Effector memory CD8-positive, alpha-beta T cell (primary cell): ENCODE measurements around the gene SMAD3.
"Not testable (repeated sequence)": the region's sequence is repeated elsewhere in the genome, so short reads cannot be mapped to it uniquely, and the experiment has no call there.

ENCODE experiments used
- ATAC-seq: fragments of 150-1000 bp; cut with Tn5 transposase; replicated peaks from 2 replicates; pipeline ENCODE4 v1.10.0; 2021; ENCODE audit warnings: mild to moderate bottlenecking, moderate library complexity
- DNase-seq, 3 experiments: peaks; one replicate each; pipeline ENCODE4 v3.0.0; 2021
- H3K27ac Mint-ChIP-seq, 2 donors: one replicate each; pipeline ENCODE4 v1.8.0; 2022; ENCODE audit warnings: mild to moderate bottlenecking in 2 of 2, mixed read lengths in 2 of 2, moderate library complexity in 2 of 2
- H3K27me3 Mint-ChIP-seq, 2 donors: one replicate each; pipeline ENCODE4 v1.8.0; 2022; ENCODE audit warnings: mixed read lengths in 2 of 2
- H3K36me3 Mint-ChIP-seq: one replicate; pipeline ENCODE4 v1.8.0; 2022; ENCODE audit warnings: mild to moderate bottlenecking, moderate library complexity, mixed read lengths; ENCODE audit not compliant: insufficient read depth
- H3K4me1 Mint-ChIP-seq, 2 donors: one replicate each; pipeline ENCODE4 v1.8.0; 2022; ENCODE audit warnings: low read depth in 2 of 2, mixed read lengths in 2 of 2
- H3K4me3 Mint-ChIP-seq, 2 donors: one replicate each; pipeline ENCODE4 v1.8.0; 2022; ENCODE audit warnings: mild to moderate bottlenecking in 2 of 2, mixed read lengths in 2 of 2, moderate library complexity in 2 of 2
- H3K9me3 Mint-ChIP-seq, 2 donors: one replicate each; pipeline ENCODE4 v1.8.0; 2022; ENCODE audit warnings: mixed read lengths in 2 of 2

SMAD3 gene

GRCh38 chr15:67145710-67146109 lies 80.3 kb downstream of the SMAD3 start:
- peak overlapping the region; percentile 91 to 95 for H3K27ac Mint-ChIP-seq
- H3K4me3 Mint-ChIP-seq, result no peak overlapping the region

GRCh38 chr15:67146234-67146633 lies 80.8 kb downstream of the SMAD3 start:
- Mint-ChIP-seq H3K4me3 (peak overlapping the region; percentile 35 to 55), H3K9me3 (no peaks in the 10 kb centered on the region), H3K4me1 (peaks cover 70 to 87% of the 10 kb centered on the region in 2 donors), H3K36me3 (peaks cover 9% of the 10 kb centered on the region), H3K27me3 (no peaks in the 10 kb centered on the region), H3K27ac (peak overlapping the region; percentile 91 to 95)
- ATAC-seq, result no peak
- no peak for DNase-seq

More at GRCh38 chr15:67145710-67146109, 80.3 kb downstream of the SMAD3 start:
- no peaks in the 10 kb centered on the region for H3K27me3 Mint-ChIP-seq
- H3K9me3 Mint-ChIP-seq, result no peaks in the 10 kb centered on the region
- ATAC-seq, result no peak
- peaks cover 74 to 92% of the 10 kb centered on the region in 2 donors for H3K4me1 Mint-ChIP-seq
- H3K36me3 Mint-ChIP-seq, result peaks cover 8% of the 10 kb centered on the region
- no peak for DNase-seq

- ATAC-seq (peak; percentile 28), DNase-seq (peak in 1 of 3 experiments; percentile 5)
- Mint-ChIP-seq H3K9me3 (no peaks in the 10 kb centered on the region), H3K36me3 (peaks cover 9% of the 10 kb centered on the region), H3K27me3 (no peaks in the 10 kb centered on the region), H3K27ac (peak overlapping the region; percentile 91 to 95), H3K4me3 (peak overlapping the region; percentile 35 to 55), H3K4me1 (peaks cover 66 to 83% of the 10 kb centered on the region in 2 donors)
Observed at GRCh38 chr15:67146875-67147381, 81.5 kb downstream of the SMAD3 start.

GRCh38 chr15:67147396-67147949 lies 82.1 kb downstream of the SMAD3 start:
- H3K27ac Mint-ChIP-seq, result peak overlapping the region; percentile 91 to 95
- no peaks in the 10 kb centered on the region for H3K27me3 Mint-ChIP-seq
- H3K4me3 Mint-ChIP-seq, result peak overlapping the region; percentile 53 to 63
- no peaks in the 10 kb centered on the region for H3K9me3 Mint-ChIP-seq
- peaks cover 9% of the 10 kb centered on the region for H3K36me3 Mint-ChIP-seq
- H3K4me1 Mint-ChIP-seq, result peaks cover 67 to 77% of the 10 kb centered on the region in 2 donors
- ATAC-seq, result no peak
- no peak for DNase-seq

- peak overlapping the region; percentile 91 to 95 for H3K27ac Mint-ChIP-seq
- H3K36me3 Mint-ChIP-seq, result peaks cover 12% of the 10 kb centered on the region
- peaks cover 67 to 74% of the 10 kb centered on the region in 2 donors for H3K4me1 Mint-ChIP-seq
- peak; percentile 49 for ATAC-seq
- no peaks in the 10 kb centered on the region for H3K27me3 Mint-ChIP-seq
- peak overlapping the region; percentile 53 to 63 for H3K4me3 Mint-ChIP-seq
- DNase-seq, result no peak
- no peaks in the 10 kb centered on the region for H3K9me3 Mint-ChIP-seq
Observed at GRCh38 chr15:67148196-67148701, 82.8 kb downstream of the SMAD3 start.

- DNase-seq, result no peak
- Mint-ChIP-seq H3K27me3 (no peaks in the 10 kb centered on the region), H3K4me1 (peaks cover 66 to 70% of the 10 kb centered on the region in 2 donors), H3K9me3 (no peaks in the 10 kb centered on the region), H3K27ac (peak overlapping the region; percentile 91 to 95), H3K4me3 (peak overlapping the region; percentile 53 to 63), H3K36me3 (peaks cover 7% of the 10 kb centered on the region)
- no peak for ATAC-seq
Observed at GRCh38 chr15:67149068-67149772, 83.8 kb downstream of the SMAD3 start.

GRCh38 chr15:67149773-67150022 lies 84.3 kb downstream of the SMAD3 start:
- no peak for ATAC-seq
- H3K27ac Mint-ChIP-seq, result peak overlapping the region; percentile 91 to 95
- peaks cover 7% of the 10 kb centered on the region for H3K36me3 Mint-ChIP-seq
- peaks cover 64 to 69% of the 10 kb centered on the region in 2 donors for H3K4me1 Mint-ChIP-seq
- H3K9me3 Mint-ChIP-seq, result no peaks in the 10 kb centered on the region
- H3K27me3 Mint-ChIP-seq, result no peaks in the 10 kb centered on the region
- DNase-seq, result no peak
- peak overlapping the region; percentile 64 to 70 for H3K4me3 Mint-ChIP-seq

GRCh38 chr15:67150023-67150860 lies 84.8 kb downstream of the SMAD3 start:
- Mint-ChIP-seq H3K36me3 (peaks cover 7% of the 10 kb centered on the region), H3K4me1 (peaks cover 59 to 69% of the 10 kb centered on the region in 2 donors), H3K27ac (peak overlapping the region; percentile 91 to 95), H3K9me3 (no peaks in the 10 kb centered on the region), H3K27me3 (no peaks in the 10 kb centered on the region), H3K4me3 (peak overlapping the region; percentile 64 to 70)
- no peak for DNase-seq
- peak; percentile 56 for ATAC-seq

- Mint-ChIP-seq H3K4me1 (peaks cover 51 to 62% of the 10 kb centered on the region in 2 donors), H3K36me3 (peaks cover 10% of the 10 kb centered on the region), H3K27ac (peak overlapping the region in 1 of 2 donors; percentile 59), H3K27me3 (no peaks in the 10 kb centered on the region), H3K9me3 (no peaks in the 10 kb centered on the region), H3K4me3 (no peak overlapping the region)
- DNase-seq (no peak), ATAC-seq (no peak)
Observed at GRCh38 chr15:67152429-67152828, 87.0 kb downstream of the SMAD3 start.

- Mint-ChIP-seq H3K36me3 (peaks cover 10% of the 10 kb centered on the region), H3K4me1 (peaks cover 51 to 62% of the 10 kb centered on the region in 2 donors), H3K27ac (peak overlapping the region in 1 of 2 donors; percentile 59)
- H3K27me3 Mint-ChIP-seq, H3K9me3 Mint-ChIP-seq, DNase-seq, ATAC-seq, H3K4me3 Mint-ChIP-seq: not testable (repeated sequence)
Observed at GRCh38 chr15:67153044-67153443, 87.6 kb downstream of the SMAD3 start.

GRCh38 chr15:67154249-67154648 lies 88.8 kb downstream of the SMAD3 start:
- H3K4me1 Mint-ChIP-seq, result peaks cover 43 to 54% of the 10 kb centered on the region in 2 donors
- H3K9me3 Mint-ChIP-seq, result no peaks in the 10 kb centered on the region
- H3K36me3 Mint-ChIP-seq, result peaks cover 10% of the 10 kb centered on the region
- DNase-seq (no peak), ATAC-seq (no peak)
- H3K4me3 Mint-ChIP-seq, result no peak overlapping the region
- peak overlapping the region in 1 of 2 donors; percentile 10 for H3K27ac Mint-ChIP-seq
- H3K27me3 Mint-ChIP-seq, result no peaks in the 10 kb centered on the region

- H3K27me3 Mint-ChIP-seq, result no peaks in the 10 kb centered on the region
- peaks cover 9% of the 10 kb centered on the region for H3K36me3 Mint-ChIP-seq
- H3K27ac Mint-ChIP-seq, result peak overlapping the region in 1 of 2 donors; percentile 44
- H3K4me1 Mint-ChIP-seq, result peaks cover 36 to 56% of the 10 kb centered on the region in 2 donors
- ATAC-seq, result no peak
- no peak for DNase-seq
- H3K9me3 Mint-ChIP-seq, result no peaks in the 10 kb centered on the region
- no peak overlapping the region for H3K4me3 Mint-ChIP-seq
Observed at GRCh38 chr15:67156426-67156825, 91.0 kb downstream of the SMAD3 start.

GRCh38 chr15:67156834-67157233 lies 91.4 kb downstream of the SMAD3 start:
- peaks cover 9% of the 10 kb centered on the region for H3K36me3 Mint-ChIP-seq
- peaks cover 38 to 58% of the 10 kb centered on the region in 2 donors for H3K4me1 Mint-ChIP-seq
- H3K27ac Mint-ChIP-seq, result peak overlapping the region; percentile 26 to 61
- DNase-seq (no peak), ATAC-seq (no peak)
- no peaks in the 10 kb centered on the region for H3K9me3 Mint-ChIP-seq
- no peak overlapping the region for H3K4me3 Mint-ChIP-seq
- no peaks in the 10 kb centered on the region for H3K27me3 Mint-ChIP-seq
